Upper lobe of left lung (tissue), 4 donors: ENCODE measurements around the gene BTBD6.
"Not testable (repeated sequence)": the region's sequence is repeated elsewhere in the genome, so short reads cannot be mapped to it uniquely, and the experiment has no call there.

Experiments used
- CTCF ChIP-seq, 6 experiments: fragments of 450-650 bp in 4 of 6; fragments of 200-600 bp in 2 of 6; sonication (generic) in 2 of 6; IDR thresholded peaks; one replicate each; pipeline ENCODE4 v1.5.1; 2016 to 2019; ENCODE audit warnings: antibody characterized with exemption in 6 of 6
- POLR2A ChIP-seq, 4 donors: fragments of 450-650 bp; IDR thresholded peaks; one replicate each; pipeline ENCODE4 v1.5.1; 2016 to 2017; ENCODE audit warnings: antibody characterized with exemption in 4 of 4, mild to moderate bottlenecking in 2 of 4
- POLR2AphosphoS5 ChIP-seq, 2 donors: sonication (generic); formaldehyde crosslinking; IDR thresholded peaks; one replicate each; pipeline ENCODE4 v1.5.1; 2017; ENCODE audit warnings: antibody characterized with exemption in 2 of 2

GRCh38 chr14:105288936-105289335, 40.6 kb downstream of the BTBD6 start:
- not testable (repeated sequence) for TF ChIP-seq CTCF, POLR2AphosphoS5, POLR2A (IDR thresholded peaks at IDR 0.05)
